ENCODE data around the gene HSPA1B. TPM values are rescaled to one million over a fixed set of nuclear protein-coding genes. Genes with fewer than 3 reads are reported as not detected.
"Not testable (repeated sequence)": the region's sequence is repeated elsewhere in the genome, so short reads cannot be mapped to it uniquely, and the experiment has no call there.

The HSPA1B gene
- total RNA-seq, 1 experiment from 2014 or later: 265 TPM

DNA sequence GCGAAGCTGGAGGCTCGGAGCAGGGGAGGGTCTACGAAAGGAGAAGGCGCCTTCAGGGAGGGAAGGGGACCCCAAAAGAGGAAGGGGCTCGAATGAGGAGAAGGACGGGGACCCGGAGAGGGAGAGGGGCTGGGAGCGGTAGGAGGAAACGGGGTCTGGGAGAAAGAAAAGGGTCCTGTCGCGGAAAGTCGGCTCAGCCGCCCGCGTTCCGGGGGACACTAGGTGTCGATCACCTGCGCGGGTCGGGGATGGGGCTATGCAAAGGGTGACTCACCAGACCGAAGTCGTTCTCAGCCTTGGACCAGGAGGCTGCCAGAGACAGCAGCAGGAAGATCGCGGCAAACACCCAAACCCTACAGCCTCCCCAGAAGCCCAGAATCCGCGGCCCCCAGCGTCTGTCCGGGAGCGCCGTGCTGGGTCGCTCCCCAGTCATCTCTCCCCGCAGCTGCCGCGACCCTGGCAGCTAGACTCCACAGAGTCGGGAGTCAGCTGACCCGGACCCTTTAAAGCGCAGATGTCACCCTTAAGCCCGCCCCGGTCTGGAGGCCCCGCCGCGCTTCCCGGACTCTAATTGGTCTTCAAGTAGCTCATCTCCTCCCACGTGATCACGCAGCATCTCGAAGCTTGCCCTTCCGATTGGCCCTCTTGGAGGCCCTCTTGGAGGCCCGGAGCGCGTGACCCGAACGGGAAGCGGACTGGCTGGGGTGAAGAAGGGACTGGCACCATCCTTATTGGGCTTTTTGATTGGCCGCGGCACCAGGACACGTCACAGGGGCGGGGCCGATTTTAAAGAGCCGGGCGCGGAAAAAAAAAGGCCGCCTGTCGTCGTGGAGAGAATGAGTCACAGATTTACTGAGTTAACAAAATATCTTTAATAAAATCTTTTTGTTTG lies 35.1 kb downstream of the HSPA1B start, which contains the start of gene NEU1:
Gene NEU1, minus strand, starts transcription at position 478 of the 892 bp plus-strand sequence. Its CDS starts 45 bp downstream, at position 433.
- ChIA-PET POLR2A (ENCODE audit: unreplicated experiment) (interaction anchor here (0.6 to 1.0 kb wide), 5 partner anchors 10 to 47 kb away, joined by 4 to 13 read pairs (median 6); partner anchors contain the start of genes HSPA1A, HSPA1B and HSPA1L), CTCF (interaction anchor here (0.6 to 1.0 kb wide), 3 partner anchors 10 to 39 kb away, joined by 3 to 7 read pairs (median 6); partner anchors contain the start of gene ZBTB12)
- Histone ChIP-seq H3K9ac (ENCODE audit: low read length) (peak within 1 kb of the TSS; percentile 63), H3K4me2 (ENCODE audit: low read length) (peak within 1 kb of the TSS; percentile 95), H4K20me1 (ENCODE audit: low read length) (no peaks in the 10 kb centered on the region), H3K9me3 (ENCODE audit: low read length) (no peaks in the 10 kb centered on the region), H3K4me3 (ENCODE audit: low read length) (peak within 1 kb of the TSS; percentile 79), H3K9me2 (replicated peaks; ENCODE audit: low read length) (no peaks in the 10 kb centered on the region), H3F3A (ENCODE audit: low read length, unreplicated experiment) (no peaks in the 10 kb centered on the region), H3K36me3 (ENCODE audit: low read depth, low read length) (peaks cover 7% of the 10 kb centered on the region), H3K27ac (ENCODE audit: low read length) (peak within 1 kb of the TSS; percentile 77), H3K4me1 (ENCODE audit: insufficient read depth, low read length) (peaks cover 5% of the 10 kb centered on the region; the same call in 1 of the 2 replicates), H3K79me2 (ENCODE audit: low read length) (0 out of 2 replicates have a peak, but pooled peaks cover 5% of the 10 kb centered on the region), H2AFZ (ENCODE audit: low read length) (peak within 1 kb of the TSS; percentile 83), H3K27me3 (ENCODE audit: low read length) (no peaks in the 10 kb centered on the region)
- DNase-seq (peak; percentile 100), ATAC-seq (peak; percentile 96)
- intact Hi-C loops (cut with micrococcal nuclease): loop anchor here (1.0 to 10.0 kb wide), 4 partner anchors 28 to 178 kb away; partner anchors contain the start of genes EHMT2 and LY6G5C
- TF ChIP-seq EZH2phosphoT487 (IDR thresholded peaks at IDR 0.05; ENCODE audit: borderline replicate concordance, low read length): no peak
- TF ChIP-seq EZH2 (IDR thresholded peaks at IDR 0.05; ENCODE audit: low read length, unreplicated experiment): no peak
- TF ChIP-seq, protein P1, sequence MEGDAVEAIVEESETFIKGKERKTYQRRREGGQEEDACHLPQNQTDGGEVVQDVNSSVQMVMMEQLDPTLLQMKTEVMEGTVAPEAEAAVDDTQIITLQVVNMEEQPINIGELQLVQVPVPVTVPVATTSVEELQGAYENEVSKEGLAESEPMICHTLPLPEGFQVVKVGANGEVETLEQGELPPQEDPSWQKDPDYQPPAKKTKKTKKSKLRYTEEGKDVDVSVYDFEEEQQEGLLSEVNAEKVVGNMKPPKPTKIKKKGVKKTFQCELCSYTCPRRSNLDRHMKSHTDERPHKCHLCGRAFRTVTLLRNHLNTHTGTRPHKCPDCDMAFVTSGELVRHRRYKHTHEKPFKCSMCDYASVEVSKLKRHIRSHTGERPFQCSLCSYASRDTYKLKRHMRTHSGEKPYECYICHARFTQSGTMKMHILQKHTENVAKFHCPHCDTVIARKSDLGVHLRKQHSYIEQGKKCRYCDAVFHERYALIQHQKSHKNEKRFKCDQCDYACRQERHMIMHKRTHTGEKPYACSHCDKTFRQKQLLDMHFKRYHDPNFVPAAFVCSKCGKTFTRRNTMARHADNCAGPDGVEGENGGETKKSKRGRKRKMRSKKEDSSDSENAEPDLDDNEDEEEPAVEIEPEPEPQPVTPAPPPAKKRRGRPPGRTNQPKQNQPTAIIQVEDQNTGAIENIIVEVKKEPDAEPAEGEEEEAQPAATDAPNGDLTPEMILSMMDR (conservative IDR thresholded peaks at IDR 0.05; ENCODE audit: low read depth, low read length): no peak
- BruUV-seq (replicated peaks): TSS peak; percentile 61

DNA sequence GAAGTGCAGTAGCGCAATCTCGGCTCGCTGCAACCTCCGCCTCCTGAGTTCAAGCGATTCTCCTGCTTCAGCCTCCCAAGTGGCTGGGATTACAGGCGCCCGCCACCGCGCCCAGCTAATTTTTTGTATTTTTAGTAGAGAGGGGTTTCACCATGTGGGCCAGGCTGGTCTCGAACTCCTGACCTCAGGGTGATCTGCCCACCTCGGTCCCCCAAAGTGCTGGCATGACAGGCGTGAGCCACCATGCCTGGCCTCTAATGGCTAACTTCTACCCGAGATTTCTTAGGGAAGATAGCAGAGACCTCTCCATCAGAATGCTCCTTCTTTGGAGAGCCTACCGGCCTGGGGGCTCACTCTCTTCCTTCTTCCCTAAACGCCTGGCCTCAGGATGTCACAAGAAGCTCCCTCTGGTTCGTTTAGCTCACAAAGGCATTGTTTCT lies 36.6 kb downstream of the HSPA1B start:
- POLR2A ChIA-PET (ENCODE audit: unreplicated experiment): interaction anchor here (0.5 kb wide), 1 partner anchor 43 kb away, joined by 4 read pairs; no protein-coding TSS in a partner anchor

DNA sequence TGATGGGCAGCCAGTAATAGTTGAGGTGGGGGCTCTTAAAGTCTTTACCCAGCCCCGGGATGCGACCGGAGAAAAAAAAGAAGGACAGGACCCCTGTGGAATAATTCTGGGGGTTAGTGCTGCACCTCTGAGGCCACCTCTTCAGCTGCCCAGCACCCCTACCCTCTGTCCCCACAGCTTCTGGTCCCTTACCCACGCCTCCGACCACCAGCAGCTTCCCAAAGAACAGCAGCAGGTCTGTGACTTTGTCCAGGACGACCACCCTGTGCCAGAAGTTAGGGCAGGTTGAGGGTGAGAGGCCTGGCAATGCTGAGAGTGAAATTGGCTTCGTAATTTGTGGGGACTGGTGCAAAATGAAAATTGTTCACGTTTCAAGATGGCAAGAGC lies 37.3 kb downstream of the HSPA1B start:
- Histone ChIP-seq H3K4me3 (ENCODE audit: low read length) (no peak overlapping the region), H3F3A (ENCODE audit: low read length, unreplicated experiment) (no peaks in the 10 kb centered on the region), H3K9me3 (ENCODE audit: low read length) (no peaks in the 10 kb centered on the region), H3K79me2 (ENCODE audit: low read length) (0 out of 2 replicates have a peak, but pooled peaks cover 5% of the 10 kb centered on the region), H3K4me2 (ENCODE audit: low read length) (no peak overlapping the region), H4K20me1 (ENCODE audit: low read length) (no peaks in the 10 kb centered on the region), H3K27ac (ENCODE audit: low read length) (no peak overlapping the region), H3K9ac (ENCODE audit: low read length) (no peak overlapping the region), H3K9me2 (replicated peaks; ENCODE audit: low read length) (no peaks in the 10 kb centered on the region), H3K27me3 (ENCODE audit: low read length) (no peaks in the 10 kb centered on the region), H3K4me1 (ENCODE audit: insufficient read depth, low read length) (peaks cover 5% of the 10 kb centered on the region; the same call in 1 of the 2 replicates), H3K36me3 (ENCODE audit: low read depth, low read length) (peaks cover 5% of the 10 kb centered on the region; the same call in 1 of the 2 replicates), H2AFZ (ENCODE audit: low read length) (no peak overlapping the region)
- intact Hi-C loops (cut with micrococcal nuclease): loop anchor here (5.0 to 10.0 kb wide), 2 partner anchors 32 to 180 kb away; partner anchors contain the start of genes EHMT2 and LY6G5C
- ATAC-seq (no peak), DNase-seq (no peak)
- BruUV-seq (replicated peaks): no TSS peak
- ChIA-PET CTCF (interaction anchor here (0.9 kb wide), 1 partner anchor 88 kb away, joined by 6 read pairs; no protein-coding TSS in a partner anchor), POLR2A (ENCODE audit: unreplicated experiment) (interaction anchor here (0.5 kb wide), 1 partner anchor 43 kb away, joined by 4 read pairs; no protein-coding TSS in a partner anchor)
- TF ChIP-seq EZH2 (IDR thresholded peaks at IDR 0.05; ENCODE audit: low read length, unreplicated experiment): no peak

More for the DNA sequence above, 36.6 kb downstream of the HSPA1B start:
- not testable (repeated sequence) for H3F3A ChIP-seq (ENCODE audit: low read length, unreplicated experiment); H3K79me2 ChIP-seq (ENCODE audit: low read length); DNase-seq; H3K9me3 ChIP-seq (ENCODE audit: low read length); ATAC-seq; H3K9me2 ChIP-seq (replicated peaks; ENCODE audit: low read length); H3K36me3 ChIP-seq (ENCODE audit: low read depth, low read length); H3K27me3 ChIP-seq (ENCODE audit: low read length); H4K20me1 ChIP-seq (ENCODE audit: low read length); BruUV-seq (replicated peaks); H3K4me1 ChIP-seq (ENCODE audit: insufficient read depth, low read length)
- Histone ChIP-seq H3K4me2 (ENCODE audit: low read length) (peak overlapping the region; percentile 93), H3K4me3 (ENCODE audit: low read length) (peak overlapping the region; percentile 79), H2AFZ (ENCODE audit: low read length) (peak overlapping the region; percentile 83), H3K9ac (ENCODE audit: low read length) (peak overlapping the region; percentile 61; the same call in 1 of the 2 replicates), H3K27ac (ENCODE audit: low read length) (peak overlapping the region; percentile 77; the same call in 1 of the 2 replicates)
- intact Hi-C loops (cut with micrococcal nuclease): loop anchor here (5.0 to 10.0 kb wide), 2 partner anchors 33 to 179 kb away; partner anchors contain the start of genes EHMT2 and LY6G5C
- CTCF ChIA-PET: interaction anchor here (0.6 kb wide), 1 partner anchor 184 kb away, joined by 3 read pairs; no protein-coding TSS in a partner anchor

Data from PC-3 (cell line).